D721Med (cell line): ENCODE data around the gene BNC2.

Source experiments
- DNase-seq: peaks from one replicate; pipeline ENCODE4 v3.0.0; 2011; ENCODE audit warnings: low spot score; ENCODE audit not compliant: insufficient read length
- FAIRE-seq: peaks from 2 replicates; lab custom pipeline; 2011; peaks lifted over from hg19 to GRCh38; lab: Jason Lieb, UNC
- CTCF ChIP-seq: IDR thresholded peaks from 2 replicates; pipeline ENCODE4 v1.5.1; 2012; ENCODE audit warnings: mild to moderate bottlenecking, control low read depth; ENCODE audit not compliant: insufficient read depth; ENCODE audit errors: missing control alignments

Gene BNC2

DNA sequence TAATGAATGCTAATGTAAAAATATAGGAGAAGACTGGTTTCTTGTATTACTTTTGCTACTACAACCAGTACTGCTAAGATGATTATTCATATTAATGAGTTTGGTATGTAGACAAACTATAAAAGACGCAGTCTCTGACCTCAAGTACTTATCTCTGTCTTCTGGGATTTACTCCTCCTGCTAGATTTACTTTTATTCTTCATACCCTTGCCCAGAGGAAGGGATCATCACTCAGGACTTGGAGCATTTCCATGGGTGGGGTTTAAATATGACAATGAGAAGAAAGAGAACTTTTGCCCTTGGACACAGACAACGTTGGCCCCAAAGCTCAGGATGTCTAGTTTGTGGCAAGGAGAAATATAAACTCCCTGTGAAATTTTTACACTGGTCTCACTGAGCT is 126.1 kb downstream of the BNC2 start:
- FAIRE-seq (no peak), DNase-seq (no peak)
- TF ChIP-seq CTCF, result no peak

DNA sequence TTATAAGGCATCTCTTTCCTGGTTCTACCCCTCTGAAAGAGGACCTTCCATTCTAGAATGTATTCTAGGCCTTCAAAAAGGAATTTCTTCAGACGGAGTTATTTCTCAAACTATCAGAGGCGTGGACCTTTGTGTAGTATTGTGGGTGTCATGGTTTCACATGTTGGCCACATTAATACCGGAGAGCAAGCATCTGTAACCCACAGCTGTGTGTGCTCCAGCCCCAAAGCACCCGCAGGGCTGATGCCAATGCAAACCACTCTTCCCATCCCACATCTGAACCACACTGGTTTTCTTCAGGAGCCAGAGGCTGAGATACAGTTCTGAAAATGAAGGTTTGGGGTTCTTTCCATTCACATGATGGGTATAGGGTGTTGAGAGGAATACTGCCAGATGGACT is 127.1 kb downstream of the BNC2 start:
- no peak for DNase-seq
- TF ChIP-seq CTCF, result no peak
- FAIRE-seq, result no peak

GRCh38 chr9:16735001-16735400 is 135.5 kb downstream of the BNC2 start:
- FAIRE-seq, result no peak
- DNase-seq, result no peak
- TF ChIP-seq CTCF, result no peak

DNA sequence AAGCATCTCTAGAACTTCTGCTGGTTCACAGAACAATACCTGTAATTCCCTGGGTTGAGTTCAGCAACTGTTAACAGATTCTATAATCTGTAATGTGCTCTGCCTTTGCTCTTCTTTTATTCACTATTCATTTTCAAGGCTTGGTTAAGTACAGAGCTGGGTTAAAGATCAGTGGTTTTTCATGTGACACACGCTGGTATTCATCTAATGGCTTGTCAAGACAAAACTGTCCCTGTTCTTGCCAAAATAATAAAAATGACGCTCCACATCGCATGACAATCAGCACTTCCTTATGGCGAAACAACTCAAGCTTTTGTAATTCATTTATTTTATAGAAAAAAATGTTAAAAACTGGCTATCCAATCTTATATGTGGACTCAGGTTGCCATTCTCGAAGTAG is 137.9 kb downstream of the BNC2 start:
- DNase-seq (no peak), FAIRE-seq (no peak)
- TF ChIP-seq CTCF, result no peak

GRCh38 chr9:16730162-16730561 is 140.3 kb downstream of the BNC2 start:
- FAIRE-seq (no peak), DNase-seq (no peak)
- TF ChIP-seq CTCF, result no peak

DNA sequence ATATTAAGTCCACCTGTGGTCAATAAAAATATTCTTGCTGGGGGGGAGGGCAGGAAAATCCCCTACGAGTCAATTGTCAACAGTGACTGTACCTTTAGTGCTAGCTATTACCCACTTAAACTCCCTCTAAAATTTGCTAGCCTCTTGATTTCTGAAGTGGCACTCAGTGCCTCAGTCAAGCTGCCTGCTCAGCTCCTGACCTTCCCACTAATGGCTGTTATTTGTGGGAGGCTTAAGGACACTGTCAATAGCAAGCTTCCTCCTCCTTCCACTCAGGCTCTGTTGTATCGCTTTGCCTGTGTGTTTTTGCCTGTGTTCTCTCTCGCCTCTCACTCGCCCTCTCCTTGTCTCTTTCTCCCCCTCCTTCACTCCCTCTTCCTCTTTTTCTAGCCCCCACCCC is 140.8 kb downstream of the BNC2 start:
- FAIRE-seq (no peak), DNase-seq (no peak)
- TF ChIP-seq CTCF, result no peak

DNA sequence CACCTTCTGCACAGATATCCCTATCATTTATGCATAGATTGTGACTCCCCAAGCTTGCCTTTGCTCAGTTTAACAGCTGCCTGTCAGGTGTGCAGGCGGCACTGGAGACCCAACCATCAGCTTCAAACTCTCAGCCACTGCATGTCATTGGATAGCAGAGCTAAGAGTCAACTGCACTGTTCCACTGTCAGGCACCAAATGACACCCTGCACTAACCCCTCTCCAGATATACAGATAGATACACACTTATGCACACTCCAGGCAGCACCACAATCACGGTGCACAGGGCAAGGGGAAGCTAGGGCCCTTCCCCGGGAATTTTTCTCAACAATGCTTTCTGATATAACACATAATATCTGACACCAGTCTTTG is 142.3 kb downstream of the BNC2 start:
- no peak for TF ChIP-seq CTCF
- FAIRE-seq (no peak), DNase-seq (no peak)
